Aorta (tissue), 5 donors: ENCODE results near the gene SMG7. TPM values are rescaled to one million over a fixed set of nuclear protein-coding genes. Genes with fewer than 3 reads are reported as not detected.

Experiments
- ATAC-seq: fragments of 200-7000 bp; cut with Tn5 transposase; one replicate; pipeline ENCODE4 v1.9.1; 2022; ENCODE audit warnings: moderate library complexity; ENCODE audit not compliant: low FRiP score
- DNase-seq, 2 donors: peaks; one replicate each; pipeline ENCODE4 v3.0.0-alpha.2; 2020
- H3K27ac ChIP-seq, 2 donors: one replicate each; pipeline ENCODE4 v1.5.1; 2013; ENCODE audit warnings: low read length in 2 of 2, mild to moderate bottlenecking in 2 of 2, moderate library complexity in 2 of 2, control low read depth in 1 of 2, inconsistent platforms in 1 of 2, low read depth in 1 of 2
- H3K27me3 ChIP-seq, 2 donors: one replicate each; pipeline ENCODE4 v1.6.1; 2013; ENCODE audit warnings: control low read depth in 1 of 2, low read length in 1 of 2, mild to moderate bottlenecking in 1 of 2, moderate library complexity in 1 of 2; ENCODE audit not compliant: insufficient read depth in 2 of 2, control insufficient read depth in 1 of 2
- H3K36me3 ChIP-seq, 2 donors: one replicate each; pipeline ENCODE4 v1.6.1; 2013; ENCODE audit warnings: control low read depth in 1 of 2, low read length in 1 of 2, mild to moderate bottlenecking in 1 of 2; ENCODE audit not compliant: insufficient read depth in 2 of 2, control insufficient read depth in 1 of 2
- H3K4me1 ChIP-seq, 2 donors: one replicate each; pipeline ENCODE4 v1.6.1; 2013; ENCODE audit warnings: low read length in 2 of 2, control low read depth in 1 of 2, mild to moderate bottlenecking in 1 of 2, moderate library complexity in 1 of 2; ENCODE audit not compliant: insufficient read depth in 2 of 2, control insufficient read depth in 1 of 2
- H3K4me3 ChIP-seq, 2 donors: one replicate each; pipeline ENCODE4 v1.5.1; 2013; ENCODE audit warnings: low read length in 2 of 2, control low read depth in 1 of 2, mild to moderate bottlenecking in 1 of 2
- H3K9me3 ChIP-seq: one replicate; pipeline ENCODE4 v1.6.1; 2013; ENCODE audit warnings: mild to moderate bottlenecking, low read length; ENCODE audit not compliant: control insufficient read depth
- WGBS, 2 donors: extraction: QIAGEN DNeasy Blood & Tissue Kit; methylation state at CpG; one replicate each; pipeline ENCODE4 v1.1.7; 2013; 5-methylcytosine and 5-hydroxymethylcytosine counted together
- intact Hi-C, 2 donors: fragments of 100-400 bp; cut with DNase I; formaldehyde crosslinking; loops; one replicate each; pipeline versions ENCODE4 v1.14.2 to v1.15.0; 2022
- polyA plus RNA-seq, 2 donors: library from polyadenylated mRNA; stranded (reverse); fragments of 200-250 nt; gene quantifications; one replicate each; pipeline ENCODE4 v1.2.3, GENCODE V29; 2013
- total RNA-seq, 2 donors: library from RNA; stranded (reverse); fragmentation: NEBNext Ultra II Directional; extraction: Animal tissue kit (Norgen Biotek cat#: 25700); gene quantifications; one replicate each; pipeline ENCODE4 v1.2.1, GENCODE V29; 2021
- donor health status: healthy with polysubstance abuse.
- donor health status: Bipolar disorder and iron deficiency.
- donor health status: DM: no; HTN: no; CAD: no.
- donor health status: DM: no; HTN: no; CAD: no.
- donor health status: DM: yes; HTN: yes; CAD: no.

Gene SMG7
- total and polyA plus RNA-seq, 4 donors, result 7.4 to 51.0 (median 24.1) TPM

DNA sequence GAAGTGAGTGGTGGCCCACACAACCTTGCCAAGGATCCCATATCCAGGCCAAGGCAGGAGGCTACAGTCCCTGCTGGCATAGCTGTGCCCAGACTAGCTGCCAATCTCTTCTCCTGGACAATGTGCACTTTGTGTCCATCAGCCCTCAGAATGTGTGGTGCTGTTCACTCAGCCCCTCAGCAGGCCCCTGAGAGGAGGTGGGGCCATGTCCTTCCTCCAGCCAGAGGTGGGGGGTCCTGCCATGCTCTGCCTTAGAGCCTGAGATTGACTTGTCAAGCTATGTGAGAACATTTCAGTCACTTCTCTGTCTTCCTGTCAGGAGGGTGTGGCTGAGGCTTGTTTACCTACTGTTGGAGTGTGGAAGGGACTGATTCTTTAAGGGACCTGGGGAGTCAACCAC is 116.5 kb downstream of the SMG7 start:
- intact Hi-C loops, result no loop called here
- no peaks in the 10 kb centered on the region for H3K36me3 ChIP-seq
- no peaks in the 10 kb centered on the region for H3K4me1 ChIP-seq
- ATAC-seq (no peak), DNase-seq (no peak)
- no peak overlapping the region for H3K27ac ChIP-seq
- H3K9me3 ChIP-seq, result no peaks in the 10 kb centered on the region
- no peaks in the 10 kb centered on the region for H3K27me3 ChIP-seq
- no peak overlapping the region for H3K4me3 ChIP-seq

DNA sequence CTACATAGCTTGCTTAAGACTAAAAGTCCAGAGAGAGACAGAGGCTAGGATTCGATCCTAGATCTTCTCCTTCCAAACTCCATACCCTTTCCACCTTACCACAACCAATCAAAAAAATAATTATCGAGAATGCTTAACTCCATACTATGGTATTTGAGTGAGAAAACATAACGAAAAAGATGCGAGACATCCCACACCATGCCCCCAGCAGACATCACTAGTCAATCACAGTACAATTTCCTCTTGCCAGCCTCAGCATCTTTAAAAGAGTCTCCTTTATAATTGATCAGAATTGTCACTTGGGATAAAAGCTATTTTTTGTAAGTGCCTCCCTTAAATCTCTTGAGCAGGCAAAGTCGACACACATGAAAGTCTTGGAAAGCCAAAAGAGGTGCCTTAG is 117.1 kb downstream of the SMG7 start:
- no peak for ATAC-seq
- Histone ChIP-seq H3K27ac (no peak overlapping the region), H3K4me3 (no peak overlapping the region), H3K36me3 (no peaks in the 10 kb centered on the region), H3K27me3 (no peaks in the 10 kb centered on the region), H3K4me1 (no peaks in the 10 kb centered on the region), H3K9me3 (no peaks in the 10 kb centered on the region)
- intact Hi-C loops, result no loop called here
- no peak for DNase-seq
- 92 to 94% methylated on average over 5 of the region's 5 CpGs for WGBS, 2 donors

DNA sequence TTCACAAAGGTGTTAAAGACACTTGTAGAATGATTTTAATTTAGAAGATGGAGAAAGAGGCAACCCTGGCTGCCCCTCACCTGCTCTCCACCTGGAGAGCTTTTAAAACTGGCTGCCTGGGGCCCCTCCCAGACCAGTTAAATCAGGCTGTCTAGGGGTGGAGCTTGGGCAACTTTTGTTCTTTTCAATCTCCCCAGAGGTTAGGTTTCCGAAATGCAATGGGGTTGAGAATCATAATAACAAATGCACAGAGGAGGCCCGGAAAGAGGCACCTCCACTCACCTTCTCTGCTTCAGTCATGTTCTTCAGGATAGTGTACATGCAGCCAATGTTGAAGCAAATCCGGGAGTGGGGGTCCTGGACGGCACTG is 117.6 kb downstream of the SMG7 start:
- Histone ChIP-seq H3K9me3 (no peaks in the 10 kb centered on the region), H3K36me3 (no peaks in the 10 kb centered on the region), H3K4me3 (no peak overlapping the region), H3K27me3 (no peaks in the 10 kb centered on the region), H3K4me1 (no peaks in the 10 kb centered on the region), H3K27ac (no peak overlapping the region)
- DNase-seq (no peak), ATAC-seq (no peak)
- intact Hi-C loops, result no loop called here
- 87 to 91% methylated on average over 4 of the region's 4 CpGs for WGBS, 2 donors

DNA sequence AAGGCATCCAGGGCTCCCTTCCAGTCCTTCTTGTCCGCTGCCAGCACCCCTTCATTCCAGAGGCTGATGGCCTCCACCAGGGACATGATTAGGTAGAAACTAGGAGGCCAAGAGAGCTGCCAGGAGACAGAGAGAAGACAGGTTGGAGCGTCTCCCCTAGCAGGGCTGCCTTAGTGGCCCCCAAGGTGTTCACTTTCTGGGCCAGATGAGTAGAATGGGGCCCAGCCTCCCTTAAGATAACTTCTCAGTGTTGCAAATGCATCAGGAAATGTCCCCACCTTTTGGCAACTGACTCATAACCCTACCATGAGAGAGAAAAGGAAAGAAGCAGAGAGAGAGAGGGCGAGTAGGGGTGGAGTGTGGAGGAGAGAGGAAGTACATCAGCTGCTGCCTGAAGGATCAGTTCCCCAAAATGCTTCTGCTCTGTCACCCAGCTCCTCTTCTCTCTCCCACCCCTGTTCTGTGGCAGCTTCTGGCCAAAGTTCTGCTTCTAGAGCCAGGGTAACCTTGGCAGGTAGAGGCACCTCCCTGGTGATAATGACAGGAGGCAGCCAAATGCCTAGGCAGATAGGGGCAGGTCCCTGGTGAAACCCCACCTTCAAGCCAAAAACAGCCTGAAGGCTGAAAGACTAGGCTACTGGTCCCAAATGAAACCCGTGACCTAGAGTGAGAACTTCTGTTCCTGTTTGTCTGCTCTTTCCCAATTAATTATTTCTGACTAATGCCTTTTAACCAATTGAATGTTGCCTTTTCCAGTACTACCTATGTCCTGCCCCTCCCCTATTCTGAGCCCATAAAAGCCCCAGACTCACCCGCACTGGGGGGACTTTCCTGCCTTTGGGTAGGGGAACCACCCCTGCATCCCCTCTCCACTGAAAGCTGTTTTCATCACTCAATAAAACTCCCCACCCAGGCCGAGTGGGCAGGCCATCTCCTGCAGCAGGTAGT is 118.2 kb downstream of the SMG7 start, which contains the start of gene NCF2:
Gene NCF2 (minus strand): TSS at position 216 of the 948 bp plus-strand sequence. CDS start 130 bp downstream, at position 86.
- H3K9me3 ChIP-seq, result no peaks in the 10 kb centered on the region
- H3K4me3 ChIP-seq, result no peak within 1 kb of the TSS
- no peaks in the 10 kb centered on the region for H3K36me3 ChIP-seq
- H3K27ac ChIP-seq, result no peak within 1 kb of the TSS
- H3K27me3 ChIP-seq, result no peaks in the 10 kb centered on the region
- DNase-seq (peak in 1 of 2 donors; percentile 68), ATAC-seq (peak; percentile 67)
- H3K4me1 ChIP-seq, result no peaks in the 10 kb centered on the region
- WGBS, 2 donors, result 76 to 89% methylated on average over 6 of the region's 6 CpGs
- intact Hi-C loops, result no loop called here

DNA sequence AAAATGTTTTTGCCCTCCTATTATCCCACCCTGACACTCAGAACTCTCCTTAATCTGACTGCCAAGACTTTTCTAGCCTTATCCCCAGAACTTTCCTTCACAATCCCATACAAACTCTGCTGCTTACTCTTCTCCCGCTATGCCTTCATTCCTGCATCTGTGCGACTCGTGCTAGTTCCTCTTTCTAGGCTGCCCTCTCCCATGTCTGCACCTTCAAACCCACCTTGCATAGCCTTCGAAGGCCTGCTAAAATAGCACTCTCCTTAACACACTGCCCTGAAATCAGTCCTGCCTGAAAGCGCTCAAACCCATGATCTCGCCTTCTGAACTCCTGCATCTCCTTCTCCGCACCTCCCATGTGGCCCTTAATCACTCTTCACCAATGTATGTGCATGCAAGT is 120.4 kb downstream of the SMG7 start:
- no peaks in the 10 kb centered on the region for H3K27me3 ChIP-seq
- H3K36me3 ChIP-seq, result no peaks in the 10 kb centered on the region
- DNase-seq, result no peak
- ATAC-seq, result no peak
- no peaks in the 10 kb centered on the region for H3K9me3 ChIP-seq
- intact Hi-C loops, result no loop called here
- WGBS, 2 donors, result 95 to 96% methylated on average over 7 of the region's 7 CpGs
- no peak overlapping the region for H3K27ac ChIP-seq
- no peak overlapping the region for H3K4me3 ChIP-seq
- H3K4me1 ChIP-seq, result no peaks in the 10 kb centered on the region

DNA sequence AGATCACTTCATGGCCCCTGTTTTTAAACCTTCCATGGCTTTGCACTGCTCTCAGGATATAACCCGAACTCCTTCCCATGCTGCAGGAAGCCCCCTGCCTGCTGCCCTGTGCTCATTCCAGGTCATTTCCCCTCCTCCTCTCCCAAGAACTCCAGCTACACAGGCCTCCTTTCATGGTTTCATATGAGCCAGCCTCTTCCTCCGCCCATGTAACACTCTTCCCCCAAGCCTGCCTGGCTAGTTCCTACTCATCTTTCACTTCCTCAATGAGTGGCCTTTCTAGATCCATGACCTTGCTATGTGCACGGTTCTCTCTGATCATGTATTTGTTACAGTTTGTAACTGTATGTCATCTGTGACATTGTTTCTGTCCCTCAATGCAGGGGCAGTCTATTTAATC is 121.1 kb downstream of the SMG7 start:
- H3K9me3 ChIP-seq, result no peaks in the 10 kb centered on the region
- DNase-seq (no peak), ATAC-seq (no peak)
- intact Hi-C loops, result no loop called here
- H3K4me1 ChIP-seq, result no peaks in the 10 kb centered on the region
- H3K36me3 ChIP-seq, result no peaks in the 10 kb centered on the region
- WGBS, 2 donors, result 87 to 93% methylated on average over 3 of the region's 3 CpGs
- no peaks in the 10 kb centered on the region for H3K27me3 ChIP-seq
- H3K27ac ChIP-seq, result no peak overlapping the region
- no peak overlapping the region for H3K4me3 ChIP-seq

DNA sequence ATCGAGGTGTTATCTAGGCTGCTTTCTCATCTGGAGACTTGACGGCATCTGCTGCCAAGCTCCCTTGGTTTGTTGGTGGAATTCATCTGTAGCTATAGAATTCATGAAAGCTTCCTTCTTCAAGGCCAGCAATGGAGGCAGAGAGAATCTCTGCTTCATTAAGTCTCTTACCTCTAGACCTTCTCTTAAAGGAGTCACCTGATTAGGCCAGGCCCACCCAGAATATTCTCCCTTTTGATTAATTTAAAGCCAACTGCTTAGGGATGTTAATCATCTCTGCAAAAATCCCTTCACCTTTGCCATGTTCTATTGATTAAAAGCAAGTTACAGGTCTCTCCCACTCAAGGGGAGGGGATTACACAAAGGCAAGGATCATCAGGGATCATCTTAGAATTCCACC is 123.2 kb downstream of the SMG7 start:
- WGBS, 2 donors, result 64 to 65% methylated on average over 2 of the region's 2 CpGs
- Histone ChIP-seq H3K4me3 (no peak overlapping the region), H3K4me1 (no peaks in the 10 kb centered on the region), H3K9me3 (no peaks in the 10 kb centered on the region), H3K27me3 (no peaks in the 10 kb centered on the region), H3K36me3 (no peaks in the 10 kb centered on the region), H3K27ac (no peak overlapping the region)
- intact Hi-C loops, result no loop called here
- no peak for DNase-seq
- no peak for ATAC-seq

DNA sequence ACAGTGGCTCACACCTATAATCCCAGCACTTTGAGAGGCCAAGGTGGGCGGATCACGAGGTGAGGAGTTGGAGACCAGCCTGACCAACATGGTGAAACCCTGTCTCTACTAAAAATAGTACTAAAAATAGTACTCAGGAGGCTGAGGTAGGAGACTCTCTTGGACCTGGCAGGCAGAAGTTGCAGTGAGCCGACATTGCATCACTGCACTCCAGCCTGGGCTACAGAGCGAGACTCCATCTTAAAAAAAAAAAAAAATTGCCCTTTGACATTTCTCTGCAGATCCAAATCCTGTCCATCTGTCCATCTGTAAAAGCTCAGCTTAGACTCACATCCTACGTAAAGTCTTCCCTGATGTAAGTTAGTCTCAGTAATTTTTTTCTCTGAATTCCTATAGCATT is 124.2 kb downstream of the SMG7 start:
- no peaks in the 10 kb centered on the region for H3K4me1 ChIP-seq
- 85 to 86% methylated on average over 5 of the region's 5 CpGs for WGBS, 2 donors
- no peak overlapping the region for H3K27ac ChIP-seq
- ATAC-seq (no peak), DNase-seq (no peak)
- no peaks in the 10 kb centered on the region for H3K36me3 ChIP-seq
- H3K9me3 ChIP-seq, result no peaks in the 10 kb centered on the region
- intact Hi-C loops, result no loop called here
- H3K4me3 ChIP-seq, result no peak overlapping the region
- H3K27me3 ChIP-seq, result no peaks in the 10 kb centered on the region

DNA sequence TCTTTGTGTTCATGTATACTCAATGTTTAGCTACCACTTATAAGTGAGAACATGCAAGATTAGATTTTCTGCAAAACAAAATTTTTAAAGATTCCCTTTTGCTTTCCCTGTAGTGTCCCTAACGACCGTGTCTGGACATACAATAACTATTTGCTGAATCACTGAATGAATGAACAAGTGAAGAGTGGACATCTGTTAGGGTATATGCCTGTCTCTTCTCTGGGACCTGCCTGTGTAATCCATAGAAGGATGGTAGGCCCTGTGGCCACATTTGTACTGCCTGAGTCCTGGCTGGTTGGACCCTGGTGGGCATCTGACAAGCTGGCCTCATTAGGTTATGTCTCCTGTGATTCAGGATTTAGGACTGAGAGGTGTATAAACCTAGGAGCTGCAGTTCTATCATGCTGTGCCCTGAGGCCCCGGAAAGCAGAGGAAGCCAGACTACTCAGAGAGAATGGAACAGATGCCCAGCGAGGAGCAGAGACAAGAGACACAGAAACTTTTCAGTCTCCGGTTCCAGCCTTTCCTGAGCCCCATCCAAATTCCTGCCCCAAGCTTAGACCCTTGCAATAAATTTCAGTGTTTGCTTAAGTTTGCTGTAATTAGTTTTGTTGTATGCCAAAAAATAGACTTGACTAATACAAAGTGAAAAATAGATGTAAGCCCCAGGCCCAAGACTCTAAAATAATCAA is 125.5 kb downstream of the SMG7 start:
- H3K4me1 ChIP-seq, result no peaks in the 10 kb centered on the region
- no peaks in the 10 kb centered on the region for H3K9me3 ChIP-seq
- intact Hi-C loops, result no loop called here
- no peaks in the 10 kb centered on the region for H3K36me3 ChIP-seq
- no peak overlapping the region for H3K27ac ChIP-seq
- DNase-seq, result no peak
- WGBS, 2 donors, result 33 to 40% methylated on average over 5 of the region's 5 CpGs
- ATAC-seq, result peak; percentile 17
- no peak overlapping the region for H3K4me3 ChIP-seq
- H3K27me3 ChIP-seq, result no peaks in the 10 kb centered on the region
